AG09309 (cell line): ENCODE results near the gene IL20RB.
"Not testable (repeated sequence)": the region's sequence is repeated elsewhere in the genome, so short reads cannot be mapped to it uniquely, and the experiment has no call there.

ENCODE experiments used
- DNase-seq: peaks from one replicate; pipeline ENCODE4 v3.0.0-alpha.2; 2010; ENCODE audit warnings: low read depth
- H3K4me3 ChIP-seq: 2 replicates; pipeline ENCODE4 v1.5.1; 2011; ENCODE audit warnings: mild to moderate bottlenecking, low read depth, low read length, moderate library complexity; ENCODE audit not compliant: control insufficient read depth
- CTCF ChIP-seq: IDR thresholded peaks from 2 replicates; pipeline ENCODE4 v1.5.1; 2011; ENCODE audit warnings: mild to moderate bottlenecking, low read depth, low read length, inconsistent platforms; ENCODE audit not compliant: insufficient read depth, control insufficient read depth; ENCODE audit errors: missing control alignments

Gene IL20RB

GRCh38 chr3:137010137-137010536, 52.4 kb downstream of the IL20RB start:
- no peak for TF ChIP-seq CTCF
- no peak for DNase-seq
- H3K4me3 ChIP-seq: no peak overlapping the region

DNA sequence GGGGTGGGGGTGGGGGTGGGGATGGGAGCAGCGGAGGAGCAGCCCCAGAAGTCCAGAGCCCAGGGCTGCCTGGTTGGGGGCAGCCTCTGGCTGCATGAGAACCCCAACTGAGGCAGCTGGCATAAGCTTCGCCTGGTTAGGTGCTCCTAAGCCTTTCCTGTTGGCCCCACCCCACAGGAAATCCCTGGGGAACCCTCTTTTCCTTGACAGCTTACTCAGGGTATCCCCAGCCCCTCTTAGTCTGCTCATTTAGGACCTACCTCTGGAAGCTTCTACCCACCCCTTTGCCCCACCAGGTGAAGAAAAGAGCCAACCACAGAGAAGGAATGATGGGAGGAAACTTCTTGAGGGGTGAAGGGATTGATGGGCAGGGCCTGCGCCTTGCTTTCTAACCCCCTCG, 53.4 kb downstream of the IL20RB start:
- no peak overlapping the region for H3K4me3 ChIP-seq
- TF ChIP-seq CTCF: no peak
- no peak for DNase-seq

- DNase-seq: no peak
- no peak for TF ChIP-seq CTCF
- H3K4me3 ChIP-seq: no peak overlapping the region
Measured at GRCh38 chr3:137012097-137012501, 54.3 kb downstream of the IL20RB start.

DNA sequence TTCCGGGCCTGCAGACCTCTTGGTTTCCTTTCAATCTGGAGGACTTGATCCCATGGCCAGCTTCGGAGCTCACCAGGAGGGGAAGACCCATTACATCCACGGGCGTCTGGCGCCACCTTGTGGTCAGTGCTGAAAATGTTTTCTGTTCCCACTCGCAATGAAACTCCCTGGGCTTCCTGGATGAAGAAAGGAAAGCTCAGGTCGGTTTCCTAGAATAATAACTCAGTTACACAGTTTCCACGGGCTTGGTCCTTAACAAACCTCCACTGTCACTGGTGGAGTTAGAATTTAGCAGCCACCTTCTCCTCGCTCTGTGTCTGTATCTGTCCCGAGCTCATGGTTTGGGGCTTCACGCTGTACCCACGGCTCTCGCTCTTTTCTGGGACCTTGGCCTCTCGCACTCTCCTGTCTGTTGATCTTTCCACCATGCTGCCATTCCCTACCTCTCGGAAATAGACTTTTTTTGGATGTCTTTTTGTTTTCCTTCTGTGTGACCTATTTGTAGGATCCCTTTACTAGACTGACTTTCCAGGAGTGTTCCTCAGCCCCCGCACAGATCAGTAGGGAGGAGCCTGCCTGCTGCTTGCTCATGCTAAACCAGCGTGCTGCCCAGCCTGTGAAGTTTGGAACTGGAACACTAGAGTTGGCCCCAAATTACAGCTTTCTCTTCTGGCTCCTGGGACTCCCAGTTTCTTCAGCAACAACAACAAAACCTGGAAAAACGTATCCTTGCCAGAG, 56.3 kb downstream of the IL20RB start:
- H3K4me3 ChIP-seq: peak overlapping the region; percentile 46
- peak; percentile 61 for DNase-seq
- peak; percentile 71 for TF ChIP-seq CTCF

DNA sequence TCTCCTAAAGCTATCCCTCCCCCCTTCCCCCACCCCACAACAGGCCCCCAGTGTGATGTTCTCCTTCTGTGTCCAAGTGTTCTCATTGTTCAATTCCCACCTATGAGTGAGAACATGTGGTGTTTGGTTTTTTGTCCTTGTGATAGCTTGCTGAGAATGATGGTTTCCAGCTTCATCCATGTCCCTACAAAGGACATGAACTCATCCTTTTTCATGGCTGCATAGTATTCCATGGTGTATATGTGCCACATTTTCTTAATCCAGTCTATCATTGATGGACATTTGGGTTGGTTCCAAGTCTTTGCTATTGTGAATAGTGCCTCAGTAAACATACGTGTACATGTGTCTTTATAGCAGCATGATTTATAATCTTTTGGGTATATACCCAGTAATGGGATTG, 59.5 kb downstream of the IL20RB start:
- not testable (repeated sequence) for DNase-seq, H3K4me3 ChIP-seq

- no peak for DNase-seq
- no peak for TF ChIP-seq CTCF
Measured at GRCh38 chr3:137020315-137020714, 62.5 kb downstream of the IL20RB start.

DNA sequence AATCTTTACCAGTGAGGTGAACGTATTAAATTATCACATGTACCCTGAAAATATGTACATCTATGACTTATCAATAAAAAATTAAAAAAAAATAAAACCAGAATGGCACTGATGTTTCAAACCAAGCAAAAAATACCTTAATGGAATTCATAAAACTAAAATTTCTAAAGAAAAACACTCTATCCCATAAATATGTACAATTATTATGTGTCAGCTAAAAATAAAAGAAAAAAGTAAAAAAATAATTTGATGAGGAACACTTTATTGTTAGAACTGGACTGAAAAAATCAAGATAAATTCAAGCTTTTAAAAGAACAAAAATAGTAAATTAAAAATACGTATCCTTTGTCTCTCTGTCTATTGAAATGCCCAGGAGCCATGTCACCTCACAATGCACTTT, 63.1 kb downstream of the IL20RB start:
- no peak for DNase-seq
- no peak overlapping the region for H3K4me3 ChIP-seq
- TF ChIP-seq CTCF: no peak

More at GRCh38 chr3:137020315-137020714, 62.5 kb downstream of the IL20RB start:
- H3K4me3 ChIP-seq: no peak overlapping the region
